Naive B cell (primary cell): ENCODE results near the gene WIPF3. TPM values are rescaled to one million over a fixed set of nuclear protein-coding genes. Genes with fewer than 3 reads are reported as not detected.

ENCODE experiments used
- polyA plus RNA-seq, 6 donors: library from polyadenylated mRNA; unstranded; fragments of 300-500 nt; fragmentation: Illumina TruSeq; gene quantifications; one replicate each; pipeline ENCODE4 v1.2.3, GENCODE V29; 2021; ENCODE audit warnings: low read depth in 6 of 6

WIPF3 gene
- polyA plus RNA-seq, 6 donors from 2014 or later: 0.16 TPM; not detected in 5

Other genes with a start within 250 kb of the WIPF3 start
- gene PRR15, start 242.7 kb upstream of the WIPF3 start, polyA plus RNA-seq: not detected
- 10 to 100 TPM in 4 of 6 donors, 1 to 10 TPM in 2; 4.0 to 18.8 (median 14.4) TPM for gene SCRN1, start 183.3 kb downstream of the WIPF3 start, polyA plus RNA-seq
- 1 to 10 TPM; 1.5 to 3.3 (median 2.4) TPM for gene FKBP14, start 220.2 kb downstream of the WIPF3 start, polyA plus RNA-seq
- 1 to 10 TPM; 1.1 to 4.1 (median 3.1) TPM for gene PLEKHA8, start 221.9 kb downstream of the WIPF3 start, polyA plus RNA-seq